Spleen (tissue), 7 donors: ENCODE data around the gene NGLY1.

Experiments
- CTCF ChIP-seq, 11 experiments: fragments of 200-600 bp in 7 of 11; fragments of 450-650 bp in 4 of 11; sonication (generic) in 4 of 11; IDR thresholded peaks in 8 of 11; conservative IDR thresholded peaks in 3 of 11; 1 replicate in 7 of 11; 2 replicates in 4 of 11; pipeline versions ENCODE4 v1.4.0 to v1.8.0; 2016 to 2021; ENCODE audit warnings: antibody characterized with exemption in 11 of 11, inconsistent platforms in 4 of 11, mild to moderate bottlenecking in 1 of 11
- POLR2A ChIP-seq, 3 donors: fragments of 450-650 bp; IDR thresholded peaks; one replicate each; pipeline ENCODE4 v1.5.1; 2017; ENCODE audit warnings: antibody characterized with exemption in 3 of 3, mild to moderate bottlenecking in 1 of 3
- POLR2AphosphoS5 ChIP-seq, 3 donors: sonication (generic); formaldehyde crosslinking; IDR thresholded peaks; one replicate each; pipeline ENCODE4 v1.5.1; 2017; ENCODE audit warnings: antibody characterized with exemption in 3 of 3
- donor health status: DM: no; HTN: no; CAD: no; lungs with moderate emphysema.
- donor health status: DM: no; HTN: no; CAD: no.
- donor health status: DM: no; HTN: no; CAD: no.

DNA sequence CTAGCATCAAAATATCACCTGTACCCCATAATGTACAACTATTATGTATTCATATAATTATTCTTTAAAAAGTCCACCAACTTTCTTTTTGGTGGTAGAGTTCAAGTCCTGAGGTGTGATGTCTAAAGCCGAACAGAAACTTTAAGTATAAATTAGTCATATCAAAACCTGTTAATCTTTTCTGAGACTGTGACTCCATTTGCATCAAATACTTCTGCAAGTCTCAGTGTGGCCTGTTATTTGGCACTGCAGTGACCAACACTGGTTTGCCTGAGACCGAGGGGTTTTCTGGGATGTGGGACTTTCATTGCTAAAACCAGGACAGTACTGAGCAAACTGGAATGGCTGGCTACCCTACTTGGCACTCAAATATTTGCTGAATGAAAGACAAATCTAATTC, 7.3 kb downstream of the NGLY1 start:
- TF ChIP-seq POLR2A (IDR thresholded peaks at IDR 0.05): no peak
- TF ChIP-seq CTCF (IDR thresholded peaks at IDR 0.05 in 8 of 11, conservative IDR thresholded peaks at IDR 0.05 in 3 of 11): no peak
- no peak for TF ChIP-seq POLR2AphosphoS5 (IDR thresholded peaks at IDR 0.05)
